GM10266 (cell line): Measurements from ENCODE around the gene COA1.
"Not testable (repeated sequence)": the region's sequence is repeated elsewhere in the genome, so short reads cannot be mapped to it uniquely, and the experiment has no call there.

Experiments
- DNase-seq: peaks from one replicate; pipeline ENCODE4 v3.0.0; 2012; ENCODE audit errors: extremely low spot score
- TF ChIP-seq, protein P1 (sequence below): IDR thresholded peaks from 2 replicates; pipeline ENCODE4 v1.5.1; 2012; ENCODE audit warnings: mild to moderate bottlenecking, low read depth; ENCODE audit not compliant: control insufficient read depth, insufficient read depth; ENCODE audit errors: missing control alignments

COA1 gene, protein sequence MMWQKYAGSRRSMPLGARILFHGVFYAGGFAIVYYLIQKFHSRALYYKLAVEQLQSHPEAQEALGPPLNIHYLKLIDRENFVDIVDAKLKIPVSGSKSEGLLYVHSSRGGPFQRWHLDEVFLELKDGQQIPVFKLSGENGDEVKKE

DNA sequence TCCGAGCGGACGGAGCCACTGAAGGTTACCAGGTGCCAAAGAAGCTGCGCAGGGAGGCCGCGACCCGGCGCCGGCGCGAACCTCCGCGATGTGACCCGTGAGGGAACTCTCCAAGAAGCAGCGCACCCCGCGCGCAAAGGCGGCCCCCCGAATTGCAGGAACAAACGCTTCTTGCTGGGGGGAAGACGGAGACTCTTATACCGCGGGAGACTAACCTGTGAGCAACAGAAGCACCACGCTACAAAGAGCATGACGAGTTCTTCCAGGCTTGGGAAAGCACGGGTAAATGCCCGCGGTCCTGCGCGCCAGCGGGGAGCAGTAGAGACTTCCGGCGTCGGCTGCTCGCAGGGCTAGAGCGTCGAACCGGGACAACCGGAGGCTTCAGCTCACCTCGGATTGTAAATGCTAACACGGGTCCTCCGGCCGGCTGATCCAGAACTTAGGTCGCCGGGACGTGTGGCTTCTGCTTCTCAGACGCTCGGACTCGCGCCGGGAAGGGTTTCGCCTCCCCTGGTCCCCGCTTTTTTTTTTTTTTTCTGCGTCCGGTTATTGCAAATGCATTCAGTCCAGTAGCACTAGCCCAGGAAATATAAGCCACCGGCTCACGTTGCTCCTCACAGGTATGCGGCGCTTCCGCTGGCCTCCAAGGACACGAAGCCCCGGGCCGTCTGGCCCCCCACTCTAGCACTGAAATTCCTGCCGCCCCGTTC lies at the start of gene COA1:
Gene COA1, minus strand, starts transcription at position 310 of the 710 bp plus-strand sequence. CDS start 80,909 bp downstream, outside the sequence.
- DNase-seq: peak; percentile 61
- TF ChIP-seq, protein P1, sequence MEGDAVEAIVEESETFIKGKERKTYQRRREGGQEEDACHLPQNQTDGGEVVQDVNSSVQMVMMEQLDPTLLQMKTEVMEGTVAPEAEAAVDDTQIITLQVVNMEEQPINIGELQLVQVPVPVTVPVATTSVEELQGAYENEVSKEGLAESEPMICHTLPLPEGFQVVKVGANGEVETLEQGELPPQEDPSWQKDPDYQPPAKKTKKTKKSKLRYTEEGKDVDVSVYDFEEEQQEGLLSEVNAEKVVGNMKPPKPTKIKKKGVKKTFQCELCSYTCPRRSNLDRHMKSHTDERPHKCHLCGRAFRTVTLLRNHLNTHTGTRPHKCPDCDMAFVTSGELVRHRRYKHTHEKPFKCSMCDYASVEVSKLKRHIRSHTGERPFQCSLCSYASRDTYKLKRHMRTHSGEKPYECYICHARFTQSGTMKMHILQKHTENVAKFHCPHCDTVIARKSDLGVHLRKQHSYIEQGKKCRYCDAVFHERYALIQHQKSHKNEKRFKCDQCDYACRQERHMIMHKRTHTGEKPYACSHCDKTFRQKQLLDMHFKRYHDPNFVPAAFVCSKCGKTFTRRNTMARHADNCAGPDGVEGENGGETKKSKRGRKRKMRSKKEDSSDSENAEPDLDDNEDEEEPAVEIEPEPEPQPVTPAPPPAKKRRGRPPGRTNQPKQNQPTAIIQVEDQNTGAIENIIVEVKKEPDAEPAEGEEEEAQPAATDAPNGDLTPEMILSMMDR: no peak

DNA sequence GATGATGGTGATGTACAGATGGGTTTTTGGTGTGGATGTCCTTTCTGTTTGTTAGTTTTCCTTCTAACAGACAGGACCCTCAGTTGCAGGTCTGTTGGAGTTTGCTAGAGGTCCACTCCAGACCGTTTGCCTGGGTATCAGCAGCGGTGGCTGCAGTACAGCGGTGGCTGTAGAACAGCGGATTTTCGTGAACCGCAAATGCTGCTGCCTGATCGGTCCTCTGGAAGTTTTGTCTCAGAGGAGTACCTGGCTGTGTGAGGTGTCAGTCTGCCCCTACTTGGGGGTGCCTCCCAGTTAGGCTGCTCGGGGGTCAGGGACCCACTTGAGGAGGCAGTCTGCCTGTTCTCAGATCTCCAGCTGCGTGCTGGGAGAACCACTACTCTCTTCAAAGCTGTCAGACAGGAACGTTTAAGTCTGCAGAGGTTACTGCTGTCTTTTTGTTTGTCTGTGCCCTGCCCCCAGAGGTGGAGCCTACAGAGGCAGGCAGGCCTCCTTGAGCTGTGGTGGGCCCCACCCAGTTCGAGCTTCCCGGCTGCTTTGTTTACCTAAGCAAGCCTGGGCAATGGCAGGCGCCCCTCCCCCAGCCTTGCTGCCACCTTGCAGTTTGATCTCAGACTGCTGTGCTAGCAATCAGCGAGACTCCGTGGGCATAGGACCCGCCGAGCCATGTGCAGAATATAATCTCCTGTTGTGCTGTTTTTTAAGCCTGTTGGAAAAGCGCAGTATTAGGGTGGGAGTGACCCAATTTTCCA lies 49.1 kb upstream of the COA1 start:
- not testable (repeated sequence) for DNase-seq

DNA sequence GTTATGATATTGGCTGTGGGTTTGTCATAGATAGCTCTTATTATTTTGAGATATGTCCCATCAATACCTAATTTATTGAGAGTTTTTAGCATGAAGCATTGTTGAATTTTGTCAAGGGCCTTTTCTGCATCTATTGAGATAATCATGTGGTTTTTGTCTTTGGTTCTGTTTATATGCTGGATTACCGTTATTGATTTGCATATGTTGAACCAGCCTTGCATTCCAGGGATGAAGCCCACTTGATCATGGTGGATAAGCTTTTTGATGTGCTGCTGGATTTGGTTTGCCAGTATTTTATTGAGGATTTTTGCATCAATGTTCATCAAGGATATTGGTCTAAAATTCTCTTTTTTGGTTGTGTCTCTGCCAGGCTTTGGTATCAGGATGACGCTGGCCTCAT lies 45.9 kb upstream of the COA1 start:
- not testable (repeated sequence) for DNase-seq

DNA sequence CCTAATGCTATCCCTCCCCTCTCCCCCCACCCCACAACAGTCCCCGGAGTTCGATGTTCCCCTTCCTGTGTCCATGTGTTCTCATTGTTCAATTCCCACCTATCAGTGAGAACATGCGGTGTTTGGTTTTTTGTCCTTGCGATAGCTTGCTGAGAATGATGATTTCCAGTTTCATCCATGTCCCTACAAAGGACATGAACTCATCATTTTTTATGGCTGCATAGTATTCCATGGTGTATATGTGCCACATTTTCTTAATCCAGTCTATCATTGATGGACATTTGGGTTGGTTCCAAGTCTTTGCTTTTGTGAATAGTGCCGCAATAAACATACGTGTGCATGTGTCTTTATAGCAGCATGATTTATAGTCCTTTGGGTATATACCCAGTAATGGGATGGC lies 43.9 kb upstream of the COA1 start:
- not testable (repeated sequence) for DNase-seq

DNA sequence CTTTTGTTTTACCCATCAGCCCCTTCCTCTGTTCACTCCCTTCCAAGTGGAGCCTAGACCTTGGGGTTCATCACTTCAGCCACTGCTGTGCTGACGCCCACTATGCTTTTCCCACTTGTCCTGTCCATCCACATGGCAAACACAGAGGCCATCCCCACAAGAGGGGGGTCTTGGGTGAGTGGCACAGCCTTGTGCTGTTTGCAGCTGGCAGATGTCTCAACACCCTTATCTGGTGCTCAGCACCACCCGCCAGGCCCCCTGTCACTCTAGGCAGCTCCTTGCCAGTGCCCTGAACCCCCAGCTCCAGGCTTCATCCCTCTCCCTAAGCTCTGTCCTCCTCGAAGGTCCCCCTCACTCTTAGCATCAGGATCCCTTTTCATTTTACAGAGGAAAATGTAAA lies 42.2 kb upstream of the COA1 start:
- no peak for DNase-seq
- TF ChIP-seq, protein P1: no peak

DNA sequence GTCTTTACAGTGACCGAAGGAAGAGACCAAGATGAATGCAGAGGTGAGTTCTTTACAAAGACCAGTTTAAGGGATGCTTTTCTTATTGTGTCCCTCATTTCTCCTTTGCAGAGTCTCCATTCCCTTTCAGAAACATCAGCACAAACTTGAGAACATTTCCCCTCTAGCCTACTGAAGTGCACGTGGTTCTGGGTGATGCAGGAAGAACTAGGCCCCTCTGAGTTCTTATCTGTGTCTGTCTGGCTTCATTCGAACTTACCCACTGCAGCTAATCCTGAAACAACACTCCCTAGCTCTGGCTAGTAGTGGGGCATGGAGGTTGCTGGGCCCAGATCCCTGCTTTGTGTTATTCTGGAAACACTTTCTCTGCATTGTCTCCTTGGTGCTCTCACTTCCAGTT lies 41.8 kb upstream of the COA1 start:
- TF ChIP-seq, protein P1: no peak
- DNase-seq: no peak

DNA sequence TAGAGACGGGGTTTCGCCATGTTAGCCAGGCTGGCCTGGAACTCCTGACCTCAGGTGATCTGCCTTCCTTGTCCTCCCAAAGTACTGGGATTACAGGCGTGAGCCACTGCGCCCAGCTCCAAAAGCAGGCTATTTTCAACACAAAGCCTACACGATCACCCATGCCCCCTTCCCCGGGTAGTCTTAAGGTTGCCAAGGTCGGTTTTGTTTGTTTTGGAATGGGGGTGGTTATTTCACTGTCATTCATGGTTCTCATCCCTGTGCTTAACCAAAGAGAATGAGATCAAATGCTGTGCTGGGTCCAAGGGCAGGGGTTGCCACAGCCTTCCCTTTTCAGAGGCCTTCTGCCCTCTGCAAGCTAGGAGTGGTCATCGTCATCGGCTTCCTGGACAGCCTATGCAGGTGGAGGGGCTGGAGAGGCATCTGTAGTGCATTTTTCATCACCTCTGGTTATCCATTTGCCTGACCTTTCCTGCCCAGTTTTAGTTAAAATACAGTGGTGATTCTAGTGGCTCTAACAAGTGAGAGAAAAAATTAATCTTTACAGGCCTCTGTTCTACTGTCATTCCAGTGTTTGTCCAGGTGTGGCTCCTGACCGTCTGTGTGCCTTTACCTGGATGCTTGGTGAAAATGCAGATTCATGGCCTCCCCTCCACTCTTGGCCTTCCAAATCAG lies 40.6 kb upstream of the COA1 start:
- no peak for DNase-seq
- TF ChIP-seq, protein P1: no peak

DNA sequence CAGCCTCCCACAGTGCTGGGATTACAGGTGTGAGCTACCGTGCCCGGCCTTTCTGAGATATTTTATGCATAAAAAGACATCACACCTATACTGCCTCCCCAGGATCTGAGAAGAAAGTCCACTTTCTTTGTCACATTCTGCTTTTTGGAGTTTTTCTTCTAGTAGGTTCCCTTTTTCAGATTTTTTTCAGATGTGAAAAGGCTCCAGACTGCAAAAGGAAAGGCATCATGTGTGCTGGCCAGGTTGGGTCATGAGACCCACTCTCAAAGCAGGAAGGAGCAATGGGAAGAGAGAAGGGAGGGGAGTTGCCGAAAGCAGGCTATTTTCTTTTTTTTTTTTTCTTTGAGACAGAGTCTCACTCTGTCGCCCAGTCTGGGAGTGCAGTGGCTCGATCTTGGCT lies 40.0 kb upstream of the COA1 start:
- TF ChIP-seq, protein P1: no peak
- DNase-seq: no peak
